K562 (cell line): ENCODE results near the gene BASP1. TPM values are rescaled to one million over a fixed set of nuclear protein-coding genes. Genes with fewer than 3 reads are reported as not detected.

Experiments
- ATAC-seq: fragments of 200-7000 bp; cut with Tn5 transposase; 3 replicates; pipeline ENCODE4 v1.9.1; 2020; ENCODE audit warnings: moderate library complexity
- BruUV-seq: library from RNA; stranded (reverse); fragments of 400-500 nt; replicated peaks from 2 replicates; lab custom pipeline; 2021; lab: Mats Ljungman, UMichigan
- CTCF ChIA-PET: fragments of 300-600 bp; formaldehyde crosslinking; extraction: SDS; loops from one replicate; lab custom pipeline; 2021; ENCODE audit warnings: low intra/inter-chr PET ratio; lab: Yijun Ruan, JAX
- POLR2A ChIA-PET: fragments of 300-600, 350-650 bp; sonication (Branson Sonifier 250); formaldehyde crosslinking; extraction: SDS; loops from one replicate; lab custom pipeline; 2021; ENCODE audit warnings: antibody characterized with exemption, inconsistent platforms; lab: Yijun Ruan, JAX
- DNase-seq, 4 experiments: peaks; one replicate each; pipeline versions ENCODE4 v3.0.0 to v3.0.0-alpha.2; 2011 to 2018; ENCODE audit warnings: low spot score in 3 of 4, mixed read lengths in 3 of 4; ENCODE audit errors: extremely low read depth in 1 of 4
- FAIRE-seq: peaks from 2 replicates; lab custom pipeline; 2011; peaks lifted over from hg19 to GRCh38; lab: Jason Lieb, UNC
- H2AFZ ChIP-seq: 2 replicates; pipeline ENCODE4 v1.6.0; 2011; ENCODE audit warnings: low read depth, low read length, control low read depth, inconsistent platforms
- H3K27ac ChIP-seq: fragments of 200-600 bp; 3 replicates; pipeline ENCODE4 v1.8.0; 2011; ENCODE audit warnings: low read depth, mild to moderate bottlenecking, control low read depth, inconsistent platforms, low read length, moderate library complexity, mixed read lengths; ENCODE audit errors: extremely low read depth
- H3K27me3 ChIP-seq, 2 experiments: fragments of 300-600 bp in 1 of 2; 2 replicates in 1 of 2; 3 replicates in 1 of 2; pipeline versions ENCODE4 v1.6.0 to v1.8.0; 2011; ENCODE audit warnings: inconsistent platforms in 2 of 2, low read length in 2 of 2, mild to moderate bottlenecking in 1 of 2, mixed read lengths in 1 of 2, moderate library complexity in 1 of 2; ENCODE audit not compliant: control insufficient read depth in 2 of 2, insufficient read depth in 2 of 2
- H3K36me3 ChIP-seq: fragments of 300-600 bp; 3 replicates; pipeline ENCODE4 v1.8.0; 2011; ENCODE audit warnings: mild to moderate bottlenecking, low read length, inconsistent platforms; ENCODE audit not compliant: control insufficient read depth, insufficient read depth
- H3K4me1 ChIP-seq, 2 experiments: fragments of 200-600 bp in 1 of 2; replicated peaks in 1 of 2; 2 replicates in 1 of 2; 3 replicates in 1 of 2; pipeline versions ENCODE4 v1.5.1 to v1.8.0; 2011; ENCODE audit warnings: inconsistent platforms in 2 of 2, low read length in 2 of 2, mild to moderate bottlenecking in 1 of 2, mixed read lengths in 1 of 2, moderate library complexity in 1 of 2; ENCODE audit not compliant: control insufficient read depth in 2 of 2, insufficient read depth in 2 of 2
- H3K4me2 ChIP-seq: 2 replicates; pipeline ENCODE4 v1.6.1; 2011; ENCODE audit warnings: low read length, control low read depth, inconsistent platforms, mixed read lengths; ENCODE audit not compliant: insufficient read depth
- H3K4me3 ChIP-seq: fragments of 200-600 bp; sonication (generic), shearing (Covaris generic); 2 replicates; pipeline ENCODE4 v1.5.1; 2016; ENCODE audit warnings: control low read depth, inconsistent platforms
- H3K79me2 ChIP-seq: fragments of 200-600 bp; 3 replicates; pipeline ENCODE4 v1.8.0; 2011; ENCODE audit warnings: low read length, inconsistent platforms; ENCODE audit not compliant: control insufficient read depth, insufficient read depth
- H3K9ac ChIP-seq, 2 experiments: 2 replicates each; pipeline versions ENCODE4 v1.6.0 to v1.6.1; 2011; ENCODE audit warnings: low read depth in 2 of 2, low read length in 2 of 2, control low read depth in 1 of 2, inconsistent platforms in 1 of 2, mild to moderate bottlenecking in 1 of 2, mixed read lengths in 1 of 2; ENCODE audit not compliant: insufficient read depth in 1 of 2
- H3K9me1 ChIP-seq: one replicate; pipeline ENCODE4 v1.6.0; 2011; ENCODE audit warnings: inconsistent platforms, mild to moderate bottlenecking, low read length, moderate library complexity; ENCODE audit not compliant: control insufficient read depth, insufficient read depth
- H3K9me3 ChIP-seq: replicated peaks from 2 replicates; pipeline ENCODE4 v1.5.1; 2011; ENCODE audit warnings: low read depth, low read length, inconsistent platforms; ENCODE audit not compliant: control insufficient read depth, insufficient read depth
- H4K20me1 ChIP-seq: replicated peaks from 2 replicates; pipeline ENCODE4 v1.6.1; 2011; ENCODE audit warnings: low read length, inconsistent platforms, mixed read lengths; ENCODE audit not compliant: control insufficient read depth, insufficient read depth
- CREBBP ChIP-seq: IDR thresholded peaks from one replicate; pipeline ENCODE4 v1.6.1; 2012; ENCODE audit warnings: low read depth, mild to moderate bottlenecking, control low read depth, inconsistent platforms, low read length
- CXXC5 ChIP-seq: fragments of 250-450 bp; sonication (Bioruptor Pico); IDR thresholded peaks from 2 replicates; pipeline ENCODE4 v1.8.0; 2022; ENCODE audit warnings: inconsistent platforms, mild to moderate bottlenecking, moderate library complexity
- ILF3 ChIP-seq: fragments of 450-650 bp; IDR thresholded peaks from 2 replicates; pipeline ENCODE4 v1.6.1; 2018; ENCODE audit warnings: antibody characterized with exemption, mild to moderate bottlenecking, moderate library complexity, borderline replicate concordance
- OTX1 ChIP-seq: fragments of 450-650 bp; formaldehyde crosslinking; IDR thresholded peaks from 2 replicates; pipeline ENCODE4 v1.4.0; 2022; ENCODE audit warnings: mild to moderate bottlenecking
- WGBS: fragments of 100-300 bp; shearing (Covaris generic); methylation state at CpG from one replicate; pipeline ENCODE4 v1.1.6; 2016; ENCODE audit warnings: low coverage, mixed read lengths; ENCODE audit not compliant: insufficient coverage; ENCODE audit errors: missing lambda C conversion rate; 5-methylcytosine and 5-hydroxymethylcytosine counted together
- in situ Hi-C: fragments of 300-500 bp; cut with MboI; formaldehyde crosslinking; loops from 4 replicates; pipeline ENCODE4 v1.15.0; 2018; ENCODE audit warnings: inconsistent platforms, mixed read lengths
- intact Hi-C: fragments of 100-400 bp; cut with micrococcal nuclease; formaldehyde crosslinking; loops from 2 replicates; pipeline ENCODE4 v1.14.2; 2022
- polyA plus RNA-seq, 8 experiments: library from polyadenylated mRNA; depleted of rRNA in 4 of 8; stranded (reverse) in 5 of 8; unstranded in 3 of 8; fragments of >200 nt; fragmentation: Nextera tagmentation in 2 of 8; fragmentation: Illumina TruSeq in 1 of 8; extraction: Ambion mirVana in 2 of 8; extraction: Trizol in 1 of 8; gene quantifications; 2 replicates each; pipeline versions ENCODE4 v1.2.1 to v1.2.3, GENCODE V29; 2011 to 2014; ENCODE audit warnings: inconsistent platforms in 1 of 8, missing spikeins in 1 of 8
- total RNA-seq, 7 experiments: library from RNA; depleted of rRNA in 6 of 7; stranded (reverse); fragments of >200 nt in 6 of 7; fragmentation: Illumina TruSeq in 2 of 7; extraction: Trizol in 2 of 7; gene quantifications; 2 replicates each; pipeline versions ENCODE4 v1.2.1 to v1.2.3, GENCODE V29; 2011 to 2021; ENCODE audit warnings: low replicate concordance in 1 of 7
- TF ChIP-seq, protein P1 (sequence below): sonication (generic); formaldehyde crosslinking; IDR thresholded peaks from 2 replicates; pipeline ENCODE4 v1.8.1; 2023; ENCODE audit warnings: missing genetic modification reagents, mild to moderate bottlenecking, borderline replicate concordance
- TF ChIP-seq, protein P2 (sequence below): fragments of 450-650 bp; formaldehyde crosslinking; IDR thresholded peaks from 2 replicates; pipeline ENCODE4 v1.4.0; 2022; ENCODE audit warnings: missing genetic modification characterization
- TF ChIP-seq, protein P3 (sequence below), 2 experiments: fragments of 450-650 bp; IDR thresholded peaks; 2 replicates each; pipeline ENCODE4 v1.6.1; 2016; ENCODE audit warnings: mild to moderate bottlenecking in 2 of 2, borderline replicate concordance in 1 of 2, low read depth in 1 of 2, moderate library complexity in 1 of 2

Gene BASP1
- total and polyA plus RNA-seq, 9 of the 15 experiments (the other 6 are each of a cell fraction or from before 2014, with no cell fraction given): 0.22 TPM; not detected in 8

DNA sequence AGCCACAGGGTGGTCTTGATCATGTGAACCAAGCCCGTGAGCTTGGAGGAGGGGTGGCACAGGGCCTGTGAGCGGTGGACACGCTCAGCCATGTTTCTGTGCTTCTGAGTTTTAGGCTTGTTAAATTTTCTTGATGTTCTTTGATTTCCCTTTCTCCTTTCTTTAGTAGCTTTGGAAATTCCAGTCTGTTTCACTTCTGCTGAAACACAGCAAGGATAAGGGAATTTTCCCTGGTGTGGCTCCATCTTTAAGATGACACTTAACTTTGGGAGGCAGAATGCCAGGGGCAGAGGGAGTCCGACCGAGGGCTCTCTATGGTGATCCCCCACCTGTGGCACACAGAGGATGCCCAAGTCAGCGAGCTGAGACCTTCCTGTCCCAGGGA lies 29.7 kb upstream of the BASP1 start:
- no TSS peak for BruUV-seq
- ATAC-seq (no peak), FAIRE-seq (no peak), DNase-seq (no peak)
- POLR2A ChIA-PET: no interaction called here
- Histone ChIP-seq H3K4me2 (no peak overlapping the region), H3K4me1 (no peaks in the 10 kb centered on the region), H3K9ac (no peak overlapping the region), H3K27ac (no peak overlapping the region), H4K20me1 (no peaks in the 10 kb centered on the region; the same call in 1 of the 2 replicates), H3K36me3 (no peaks in the 10 kb centered on the region), H3K9me3 (no peaks in the 10 kb centered on the region), H3K9me1 (no peaks in the 10 kb centered on the region), H2AFZ (no peak overlapping the region), H3K27me3 (0 out of 5 replicates have a peak, but pooled peaks cover 0 to 5% of the 10 kb centered on the region in 2 experiments), H3K79me2 (no peaks in the 10 kb centered on the region), H3K4me3 (no peak overlapping the region)
- intact Hi-C loops: no loop called here
- in situ Hi-C loops: loop anchor here (5.0 kb wide), 1 partner anchor 400 kb away; no protein-coding TSS in a partner anchor
- whole genome bisulfite sequencing: 0% methylated on average over 6 of the region's 6 CpGs
- CTCF ChIA-PET: no interaction called here
- TF ChIP-seq, protein P1, sequence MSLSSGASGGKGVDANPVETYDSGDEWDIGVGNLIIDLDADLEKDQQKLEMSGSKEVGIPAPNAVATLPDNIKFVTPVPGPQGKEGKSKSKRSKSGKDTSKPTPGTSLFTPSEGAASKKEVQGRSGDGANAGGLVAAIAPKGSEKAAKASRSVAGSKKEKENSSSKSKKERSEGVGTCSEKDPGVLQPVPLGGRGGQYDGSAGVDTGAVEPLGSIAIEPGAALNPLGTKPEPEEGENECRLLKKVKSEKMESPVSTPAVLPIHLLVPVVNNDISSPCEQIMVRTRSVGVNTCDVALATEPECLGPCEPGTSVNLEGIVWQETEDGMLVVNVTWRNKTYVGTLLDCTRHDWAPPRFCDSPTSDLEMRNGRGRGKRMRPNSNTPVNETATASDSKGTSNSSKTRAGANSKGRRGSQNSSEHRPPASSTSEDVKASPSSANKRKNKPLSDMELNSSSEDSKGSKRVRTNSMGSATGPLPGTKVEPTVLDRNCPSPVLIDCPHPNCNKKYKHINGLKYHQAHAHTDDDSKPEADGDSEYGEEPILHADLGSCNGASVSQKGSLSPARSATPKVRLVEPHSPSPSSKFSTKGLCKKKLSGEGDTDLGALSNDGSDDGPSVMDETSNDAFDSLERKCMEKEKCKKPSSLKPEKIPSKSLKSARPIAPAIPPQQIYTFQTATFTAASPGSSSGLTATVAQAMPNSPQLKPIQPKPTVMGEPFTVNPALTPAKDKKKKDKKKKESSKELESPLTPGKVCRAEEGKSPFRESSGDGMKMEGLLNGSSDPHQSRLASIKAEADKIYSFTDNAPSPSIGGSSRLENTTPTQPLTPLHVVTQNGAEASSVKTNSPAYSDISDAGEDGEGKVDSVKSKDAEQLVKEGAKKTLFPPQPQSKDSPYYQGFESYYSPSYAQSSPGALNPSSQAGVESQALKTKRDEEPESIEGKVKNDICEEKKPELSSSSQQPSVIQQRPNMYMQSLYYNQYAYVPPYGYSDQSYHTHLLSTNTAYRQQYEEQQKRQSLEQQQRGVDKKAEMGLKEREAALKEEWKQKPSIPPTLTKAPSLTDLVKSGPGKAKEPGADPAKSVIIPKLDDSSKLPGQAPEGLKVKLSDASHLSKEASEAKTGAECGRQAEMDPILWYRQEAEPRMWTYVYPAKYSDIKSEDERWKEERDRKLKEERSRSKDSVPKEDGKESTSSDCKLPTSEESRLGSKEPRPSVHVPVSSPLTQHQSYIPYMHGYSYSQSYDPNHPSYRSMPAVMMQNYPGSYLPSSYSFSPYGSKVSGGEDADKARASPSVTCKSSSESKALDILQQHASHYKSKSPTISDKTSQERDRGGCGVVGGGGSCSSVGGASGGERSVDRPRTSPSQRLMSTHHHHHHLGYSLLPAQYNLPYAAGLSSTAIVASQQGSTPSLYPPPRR: no peak
- no peak for TF ChIP-seq CXXC5 (CRISPR knock-in tag)
- TF ChIP-seq, protein P2, sequence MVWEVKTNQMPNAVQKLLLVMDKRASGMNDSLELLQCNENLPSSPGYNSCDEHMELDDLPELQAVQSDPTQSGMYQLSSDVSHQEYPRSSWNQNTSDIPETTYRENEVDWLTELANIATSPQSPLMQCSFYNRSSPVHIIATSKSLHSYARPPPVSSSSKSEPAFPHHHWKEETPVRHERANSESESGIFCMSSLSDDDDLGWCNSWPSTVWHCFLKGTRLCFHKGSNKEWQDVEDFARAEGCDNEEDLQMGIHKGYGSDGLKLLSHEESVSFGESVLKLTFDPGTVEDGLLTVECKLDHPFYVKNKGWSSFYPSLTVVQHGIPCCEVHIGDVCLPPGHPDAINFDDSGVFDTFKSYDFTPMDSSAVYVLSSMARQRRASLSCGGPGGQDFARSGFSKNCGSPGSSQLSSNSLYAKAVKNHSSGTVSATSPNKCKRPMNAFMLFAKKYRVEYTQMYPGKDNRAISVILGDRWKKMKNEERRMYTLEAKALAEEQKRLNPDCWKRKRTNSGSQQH (CRISPR knock-in tag): no peak
- TF ChIP-seq CREBBP: no peak
- no peak for TF ChIP-seq ILF3
- TF ChIP-seq, protein P3, sequence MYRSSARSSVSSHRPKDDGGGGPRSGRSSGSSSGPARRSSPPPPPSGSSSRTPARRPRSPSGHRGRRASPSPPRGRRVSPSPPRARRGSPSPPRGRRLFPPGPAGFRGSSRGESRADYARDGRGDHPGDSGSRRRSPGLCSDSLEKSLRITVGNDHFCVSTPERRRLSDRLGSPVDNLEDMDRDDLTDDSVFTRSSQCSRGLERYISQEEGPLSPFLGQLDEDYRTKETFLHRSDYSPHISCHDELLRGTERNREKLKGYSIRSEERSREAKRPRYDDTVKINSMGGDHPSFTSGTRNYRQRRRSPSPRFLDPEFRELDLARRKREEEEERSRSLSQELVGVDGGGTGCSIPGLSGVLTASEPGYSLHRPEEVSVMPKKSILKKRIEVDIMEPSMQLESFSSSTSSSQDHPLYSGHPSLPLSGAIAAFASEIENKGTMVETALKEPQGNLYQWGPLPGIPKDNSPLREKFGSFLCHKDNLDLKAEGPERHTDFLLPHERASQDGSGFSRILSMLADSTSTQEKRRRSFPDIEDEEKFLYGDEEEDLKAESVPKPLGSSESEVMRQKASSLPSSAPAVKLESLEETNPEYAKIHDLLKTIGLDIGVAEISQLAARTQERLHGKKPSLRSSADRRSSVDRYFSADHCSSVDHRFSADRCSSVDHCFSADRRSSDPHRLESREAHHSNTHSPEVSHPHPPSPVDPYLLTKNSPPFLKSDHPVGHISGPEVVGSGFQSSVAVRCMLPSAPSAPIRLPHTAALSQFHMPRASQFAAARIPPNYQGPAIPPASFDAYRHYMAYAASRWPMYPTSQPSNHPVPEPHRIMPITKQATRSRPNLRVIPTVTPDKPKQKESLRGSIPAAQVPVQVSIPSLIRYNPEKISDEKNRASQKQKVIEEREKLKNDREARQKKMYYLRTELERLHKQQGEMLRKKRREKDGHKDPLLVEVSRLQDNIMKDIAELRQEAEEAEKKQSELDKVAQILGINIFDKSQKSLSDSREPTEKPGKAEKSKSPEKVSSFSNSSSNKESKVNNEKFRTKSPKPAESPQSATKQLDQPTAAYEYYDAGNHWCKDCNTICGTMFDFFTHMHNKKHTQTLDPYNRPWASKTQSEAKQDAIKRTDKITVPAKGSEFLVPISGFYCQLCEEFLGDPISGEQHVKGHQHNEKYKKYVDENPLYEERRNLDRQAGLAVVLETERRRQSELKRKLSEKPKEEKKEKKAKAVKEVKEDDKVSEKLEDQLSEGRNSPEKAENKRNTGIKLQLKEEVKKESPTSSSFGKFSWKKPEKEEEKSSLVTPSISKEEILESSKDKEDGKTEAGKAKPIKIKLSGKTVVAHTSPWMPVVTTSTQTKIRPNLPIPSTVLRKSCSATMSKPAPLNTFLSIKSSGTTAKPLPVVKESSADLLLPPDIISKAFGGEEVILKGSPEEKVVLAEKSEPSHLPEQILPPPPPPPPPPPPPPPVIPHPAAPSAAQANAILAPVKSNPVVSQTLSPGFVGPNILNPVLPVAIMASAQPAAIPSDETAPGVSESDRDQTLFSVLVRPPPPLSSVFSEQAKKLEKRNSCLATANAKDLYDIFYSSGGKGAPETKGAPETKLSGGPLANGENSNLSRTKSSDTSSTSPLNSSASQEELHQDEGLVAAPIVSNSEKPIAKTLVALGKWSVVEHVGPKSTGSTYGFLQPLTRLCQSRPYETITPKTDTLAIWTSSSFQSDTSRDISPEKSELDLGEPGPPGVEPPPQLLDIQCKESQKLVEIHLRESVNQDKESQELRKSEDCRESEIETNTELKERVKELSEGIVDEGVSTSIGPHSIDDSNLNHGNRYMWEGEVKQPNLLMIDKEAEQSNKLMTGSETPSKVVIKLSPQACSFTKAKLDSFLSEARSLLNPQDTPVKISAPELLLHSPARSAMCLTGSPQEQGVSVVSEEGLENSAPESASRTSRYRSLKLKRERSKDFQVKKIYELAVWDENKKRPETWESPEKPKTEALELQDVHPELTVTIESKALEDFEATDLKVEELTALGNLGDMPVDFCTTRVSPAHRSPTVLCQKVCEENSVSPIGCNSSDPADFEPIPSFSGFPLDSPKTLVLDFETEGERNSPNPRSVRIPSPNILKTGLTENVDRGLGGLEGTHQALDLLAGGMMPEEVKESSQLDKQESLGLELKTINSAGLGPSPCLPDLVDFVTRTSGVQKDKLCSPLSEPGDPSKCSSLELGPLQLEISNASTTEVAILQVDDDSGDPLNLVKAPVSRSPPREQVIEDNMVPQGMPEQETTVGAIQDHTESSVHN (IDR thresholded peaks at IDR 0.05; ENCODE audit: borderline replicate concordance in 1 of 2, low read depth in 1 of 2): no peak
- no peak for TF ChIP-seq OTX1 (CRISPR knock-in tag)
